Esophagus squamous epithelium (tissue), 5 donors: Measurements from ENCODE around the gene GPR78. TPM values are rescaled to one million over a fixed set of nuclear protein-coding genes. Genes with fewer than 3 reads are reported as not detected.

Experiments
- DNase-seq: peaks from one replicate; lab custom pipeline; 2025; lab: John Stamatoyannopoulos, UW
- H3K27ac ChIP-seq, 4 donors: fragments of 200-600 bp; sonication (generic); one replicate each; pipeline ENCODE4 v1.5.1; 2016 to 2019; ENCODE audit warnings: mild to moderate bottlenecking in 1 of 4
- H3K27me3 ChIP-seq, 4 donors: fragments of 200-600 bp; sonication (generic); 1 replicate in 3 of 4; 2 replicates in 1 of 4; pipeline versions ENCODE4 v1.5.1 to v1.6.0; 2017 to 2021; ENCODE audit warnings: antibody characterized with exemption in 1 of 4
- H3K36me3 ChIP-seq, 3 donors: fragments of 200-600 bp; sonication (generic); one replicate each; pipeline ENCODE4 v1.5.1; 2016 to 2019
- H3K4me1 ChIP-seq, 3 donors: fragments of 200-600 bp; sonication (generic); one replicate each; pipeline ENCODE4 v1.5.1; 2017 to 2019
- H3K4me3 ChIP-seq, 4 donors: fragments of 200-600 bp; sonication (generic); 1 replicate in 3 of 4; 2 replicates in 1 of 4; pipeline ENCODE4 v1.5.1; 2016 to 2019; ENCODE audit warnings: mild to moderate bottlenecking in 2 of 4, moderate library complexity in 1 of 4
- H3K9me3 ChIP-seq, 3 donors: fragments of 200-600 bp; sonication (generic); one replicate each; pipeline ENCODE4 v1.5.1; 2016 to 2019
- CTCF ChIP-seq, 6 experiments: fragments of 450-650 bp in 4 of 6; fragments of 200-600 bp in 2 of 6; sonication (generic) in 2 of 6; IDR thresholded peaks; one replicate each; pipeline ENCODE4 v1.5.1; 2016 to 2019; ENCODE audit warnings: antibody characterized with exemption in 6 of 6, mild to moderate bottlenecking in 4 of 6, moderate library complexity in 4 of 6
- POLR2A ChIP-seq, 4 donors: fragments of 450-650 bp; IDR thresholded peaks; one replicate each; pipeline ENCODE4 v1.6.1; 2017; ENCODE audit warnings: antibody characterized with exemption in 4 of 4, mild to moderate bottlenecking in 4 of 4, moderate library complexity in 3 of 4
- WGBS, 2 donors: methylation state at CpG; one replicate each; pipeline ENCODE4 v1.1.5; 2018; 5-methylcytosine and 5-hydroxymethylcytosine counted together
- intact Hi-C: fragments of 100-400 bp; cut with DNase I; formaldehyde crosslinking; loops from one replicate; pipeline ENCODE4 v1.15.0; 2022
- total RNA-seq, 4 donors: library from RNA; depleted of rRNA; stranded (reverse); fragments of >200 nt; gene quantifications; one replicate each; pipeline ENCODE4 v1.1.0, GENCODE V29; 2016
- donor health status: DM: yes; HTN: yes; CAD: no.

The GPR78 gene
- total RNA-seq, 4 donors from 2014 or later: 2.5 to 8.3 (median 3.1) TPM

- Histone ChIP-seq H3K9me3 (no peaks in the 10 kb centered on the region), H3K27me3 (peaks cover 0 to 89% (median 3%) of the 10 kb centered on the region in 4 donors), H3K36me3 (no peaks in the 10 kb centered on the region), H3K4me1 (peaks cover 0 to 6% (median 0%) of the 10 kb centered on the region in 3 donors), H3K27ac (no peak overlapping the region), H3K4me3 (no peak overlapping the region)
- intact Hi-C loops: no loop called here
- TF ChIP-seq CTCF (IDR thresholded peaks at IDR 0.05) (no peak), POLR2A (IDR thresholded peaks at IDR 0.05) (no peak)
- no peak for DNase-seq
- WGBS, 2 donors: 69 to 92% methylated on average over 10 to 13 of the region's 18 CpGs
These were observed 7.4 kb downstream of the GPR78 start for GRCh38 chr4:8587469-8588195.

DNA sequence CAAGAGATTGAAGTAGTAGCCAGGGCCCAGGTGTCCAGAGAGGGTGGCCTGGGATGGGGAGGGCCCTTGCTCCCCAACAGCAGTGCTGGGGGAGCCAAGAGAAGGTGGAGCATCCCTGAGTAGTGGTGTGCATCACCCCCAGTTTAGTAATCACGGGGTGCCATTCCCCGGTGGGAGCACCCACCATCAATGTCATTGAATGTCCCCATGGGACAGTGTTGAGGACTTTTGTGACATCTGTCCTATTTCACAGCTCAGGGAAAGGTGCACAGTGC is 7.9 kb downstream of the GPR78 start:
- WGBS, 2 donors: 63 to 86% methylated on average over 2 of the region's 2 CpGs
- Histone ChIP-seq H3K36me3 (no peaks in the 10 kb centered on the region), H3K9me3 (no peaks in the 10 kb centered on the region), H3K4me3 (no peak overlapping the region), H3K27me3 (peaks cover 3 to 89% (median 5%) of the 10 kb centered on the region in 4 donors), H3K27ac (no peak overlapping the region), H3K4me1 (peaks cover 0 to 11% (median 5%) of the 10 kb centered on the region in 3 donors)
- intact Hi-C loops: no loop called here
- TF ChIP-seq POLR2A (IDR thresholded peaks at IDR 0.05) (no peak), CTCF (IDR thresholded peaks at IDR 0.05) (no peak)
- DNase-seq: no peak

GRCh38 chr4:8589336-8589735 is 9.1 kb downstream of the GPR78 start:
- intact Hi-C loops: no loop called here
- TF ChIP-seq CTCF (IDR thresholded peaks at IDR 0.05) (no peak), POLR2A (IDR thresholded peaks at IDR 0.05) (no peak)
- peaks cover 6 to 94% (median 7%) of the 10 kb centered on the region in 4 donors for H3K27me3 ChIP-seq
- DNase-seq: no peak
- no peaks in the 10 kb centered on the region for H3K36me3 ChIP-seq
- 67 to 80% methylated on average over 4 to 5 of the region's 10 CpGs for whole genome bisulfite sequencing, 2 donors
- H3K9me3 ChIP-seq: no peaks in the 10 kb centered on the region
- no peak overlapping the region for H3K27ac ChIP-seq
- no peak overlapping the region for H3K4me3 ChIP-seq
- H3K4me1 ChIP-seq: peaks cover 0 to 21% (median 5%) of the 10 kb centered on the region in 3 donors

DNA sequence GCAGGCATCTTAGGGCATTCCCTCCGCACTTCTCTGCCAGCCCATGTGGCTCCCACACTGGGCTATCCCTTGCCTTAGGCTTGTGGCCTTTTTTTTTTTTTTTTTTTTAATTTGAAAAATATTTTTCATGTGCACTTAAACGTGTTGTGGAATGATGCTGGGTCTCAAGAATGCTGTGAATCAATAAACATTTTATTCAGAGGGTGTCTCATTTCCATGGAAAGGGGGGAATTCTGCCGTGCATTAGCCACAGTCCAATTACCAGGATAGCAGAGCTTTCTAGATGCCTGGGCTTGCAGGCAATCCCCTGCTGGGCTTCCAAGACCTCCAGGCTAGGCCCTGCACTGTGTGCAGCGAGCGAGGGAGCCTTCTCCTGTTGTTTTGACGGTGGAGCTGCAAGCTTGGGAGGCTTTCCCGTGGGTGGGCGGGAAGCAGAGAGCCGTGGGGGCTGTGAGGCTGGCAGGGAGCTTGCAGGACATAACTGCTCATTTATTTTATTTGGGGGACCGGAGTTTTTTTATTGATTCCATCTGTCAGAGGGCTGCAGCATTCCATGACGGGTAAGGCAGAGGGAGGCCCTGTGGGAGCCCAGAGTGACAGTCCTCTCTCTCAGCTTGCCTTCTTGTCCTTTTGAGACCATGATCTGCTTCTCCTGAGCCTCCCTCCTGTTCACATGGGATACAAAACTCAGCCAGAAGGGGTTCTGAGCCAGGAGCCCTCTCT is 9.8 kb downstream of the GPR78 start:
- Histone ChIP-seq H3K4me1 (peaks cover 0 to 21% (median 5%) of the 10 kb centered on the region in 3 donors), H3K27me3 (peaks cover 6 to 98% (median 7%) of the 10 kb centered on the region in 4 donors), H3K27ac (no peak overlapping the region), H3K9me3 (no peaks in the 10 kb centered on the region), H3K4me3 (no peak overlapping the region), H3K36me3 (no peaks in the 10 kb centered on the region)
- DNase-seq: no peak
- intact Hi-C loops: loop anchor here (5.0 kb wide), 1 partner anchor 118 kb away; no protein-coding TSS in a partner anchor
- 59 to 60% methylated on average over 6 to 10 of the region's 11 CpGs for WGBS, 2 donors
- TF ChIP-seq POLR2A (IDR thresholded peaks at IDR 0.05): no peak
- no peak for TF ChIP-seq CTCF (IDR thresholded peaks at IDR 0.05)

DNA sequence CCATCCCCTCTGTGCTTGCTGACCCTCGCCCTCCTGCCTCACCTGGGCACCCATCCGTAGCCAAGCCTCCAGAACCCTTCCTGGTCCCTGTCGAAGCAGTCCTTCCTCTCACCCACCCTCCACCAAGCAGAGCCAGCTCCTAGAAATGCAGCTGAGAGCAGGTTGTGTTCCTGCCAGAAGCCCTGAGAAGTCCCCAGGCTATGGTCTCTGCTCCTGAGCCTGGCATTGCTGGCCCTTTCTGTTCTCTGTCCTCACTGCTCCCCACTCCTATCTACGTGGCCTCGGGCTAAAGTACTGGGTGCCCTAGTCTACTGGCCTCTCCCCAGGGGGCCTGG is 10.3 kb downstream of the GPR78 start:
- Histone ChIP-seq H3K27ac (no peak overlapping the region), H3K9me3 (no peaks in the 10 kb centered on the region), H3K27me3 (peaks cover 6 to 98% (median 7%) of the 10 kb centered on the region in 4 donors), H3K4me1 (peaks cover 0 to 21% (median 5%) of the 10 kb centered on the region in 3 donors), H3K4me3 (no peak overlapping the region), H3K36me3 (no peaks in the 10 kb centered on the region)
- no peak for TF ChIP-seq CTCF (IDR thresholded peaks at IDR 0.05)
- no peak for TF ChIP-seq POLR2A (IDR thresholded peaks at IDR 0.05)
- intact Hi-C loops: loop anchor here (5.0 kb wide), 1 partner anchor 118 kb away; no protein-coding TSS in a partner anchor
- DNase-seq: no peak
- WGBS, 2 donors: 70 to 88% methylated on average over 2 to 4 of the region's 5 CpGs
